Measurements from ENCODE around the gene KCTD18.

- TF ChIP-seq EP300 (IDR thresholded peaks at IDR 0.05; ENCODE audit: borderline replicate concordance) = no peak
- no peak for TF ChIP-seq CEBPB (IDR thresholded peaks at IDR 0.05)
- no peak for TF ChIP-seq MAX (IDR thresholded peaks at IDR 0.05)
- no peak for TF ChIP-seq TAF1 (IDR thresholded peaks at IDR 0.05; ENCODE audit: low read depth)
- no peak for TF ChIP-seq YY1 (IDR thresholded peaks at IDR 0.05; ENCODE audit: low read depth)
- TF ChIP-seq NFIC (IDR thresholded peaks at IDR 0.05) = no peak
- TF ChIP-seq FOXM1 (IDR thresholded peaks at IDR 0.05; ENCODE audit: borderline replicate concordance, low read depth) = no peak
- TF ChIP-seq TCF12 (IDR thresholded peaks at IDR 0.05; ENCODE audit: low read depth) = no peak
- TF ChIP-seq TEAD4 (IDR thresholded peaks at IDR 0.05) = no peak
Measured at GRCh38 chr2:200477667-200478131, 32.2 kb downstream of the KCTD18 start.

Data from Ishikawa (cell line).